Transverse colon (tissue), 4 donors: ENCODE measurements around the gene ITGA4.

Experiments
- EP300 ChIP-seq: sonication (generic); formaldehyde crosslinking; IDR thresholded peaks from one replicate; pipeline ENCODE4 v1.6.1; 2017; ENCODE audit warnings: antibody characterized with exemption, low read depth
- POLR2A ChIP-seq: fragments of 450-650 bp; IDR thresholded peaks from one replicate; pipeline ENCODE4 v1.6.1; 2016; ENCODE audit warnings: antibody characterized with exemption, mild to moderate bottlenecking, moderate library complexity
- POLR2AphosphoS5 ChIP-seq, 3 donors: sonication (generic); formaldehyde crosslinking; IDR thresholded peaks; one replicate each; pipeline ENCODE4 v1.6.1; 2016; ENCODE audit warnings: antibody characterized with exemption in 3 of 3
- TF ChIP-seq, protein P1 (sequence below), 5 experiments: fragments of 200-600 bp in 3 of 5; fragments of 450-650 bp in 2 of 5; sonication (generic) in 3 of 5; IDR thresholded peaks; 1 replicate in 2 of 5; 2 replicates in 3 of 5; pipeline ENCODE4 v1.5.1; 2016 to 2017; ENCODE audit warnings: antibody characterized with exemption in 5 of 5, inconsistent platforms in 3 of 5, mild to moderate bottlenecking in 2 of 5, moderate library complexity in 1 of 5

DNA sequence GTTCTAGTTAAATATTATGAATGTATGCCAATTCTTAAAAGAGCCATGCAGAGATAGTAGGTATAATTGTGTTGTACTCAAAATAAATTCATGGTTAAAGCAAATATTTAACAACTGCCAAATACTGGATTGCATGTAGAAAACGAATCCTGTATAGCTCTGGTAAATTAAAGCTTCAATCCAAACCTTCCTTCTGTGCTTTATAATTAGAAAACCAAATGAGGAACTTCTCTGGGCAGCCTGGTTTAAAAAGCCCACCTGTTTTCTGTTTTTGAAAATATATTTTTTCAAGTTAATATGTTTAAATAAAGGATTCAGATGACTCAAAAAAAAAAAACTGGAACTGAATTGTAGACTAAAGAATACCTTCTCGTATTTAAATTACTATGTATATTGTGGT, 48.3 kb upstream of the ITGA4 start:
- TF ChIP-seq EP300, result no peak
- TF ChIP-seq, protein P1, sequence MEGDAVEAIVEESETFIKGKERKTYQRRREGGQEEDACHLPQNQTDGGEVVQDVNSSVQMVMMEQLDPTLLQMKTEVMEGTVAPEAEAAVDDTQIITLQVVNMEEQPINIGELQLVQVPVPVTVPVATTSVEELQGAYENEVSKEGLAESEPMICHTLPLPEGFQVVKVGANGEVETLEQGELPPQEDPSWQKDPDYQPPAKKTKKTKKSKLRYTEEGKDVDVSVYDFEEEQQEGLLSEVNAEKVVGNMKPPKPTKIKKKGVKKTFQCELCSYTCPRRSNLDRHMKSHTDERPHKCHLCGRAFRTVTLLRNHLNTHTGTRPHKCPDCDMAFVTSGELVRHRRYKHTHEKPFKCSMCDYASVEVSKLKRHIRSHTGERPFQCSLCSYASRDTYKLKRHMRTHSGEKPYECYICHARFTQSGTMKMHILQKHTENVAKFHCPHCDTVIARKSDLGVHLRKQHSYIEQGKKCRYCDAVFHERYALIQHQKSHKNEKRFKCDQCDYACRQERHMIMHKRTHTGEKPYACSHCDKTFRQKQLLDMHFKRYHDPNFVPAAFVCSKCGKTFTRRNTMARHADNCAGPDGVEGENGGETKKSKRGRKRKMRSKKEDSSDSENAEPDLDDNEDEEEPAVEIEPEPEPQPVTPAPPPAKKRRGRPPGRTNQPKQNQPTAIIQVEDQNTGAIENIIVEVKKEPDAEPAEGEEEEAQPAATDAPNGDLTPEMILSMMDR (IDR thresholded peaks at IDR 0.05), result no peak
- no peak for TF ChIP-seq POLR2A
- no peak for TF ChIP-seq POLR2AphosphoS5 (IDR thresholded peaks at IDR 0.05)
